Measurements from ENCODE around the gene FZD1.

Gene FZD1

GRCh38 chr7:91250706-91251105 lies 13.5 kb upstream of the FZD1 start:
- Histone ChIP-seq H2BK15ac (ENCODE audit: low read depth, poor library complexity, severe bottlenecking) (no peak overlapping the region), H3K23ac (ENCODE audit: low read length in 2 of 2) (no peak overlapping the region), H3K14ac (ENCODE audit: low read length in 2 of 2) (no peak overlapping the region), H4K8ac (ENCODE audit: low read length) (no peak overlapping the region), H2BK5ac (ENCODE audit: low read depth, low read length, poor library complexity, severe bottlenecking) (no peak overlapping the region), H3K4ac (ENCODE audit: low read depth in 1 of 2, low read length in 2 of 2) (no peak overlapping the region), H2BK12ac (ENCODE audit: low read length in 2 of 2) (no peak overlapping the region), H4K91ac (ENCODE audit: low read length) (no peak overlapping the region), H3K36me3 (ENCODE audit: control insufficient read depth in 1 of 2, insufficient read depth in 2 of 2, low read depth in 1 of 2, low read length in 2 of 2) (no peaks in the 10 kb centered on the region), H2AFZ (ENCODE audit: low read depth, low read length) (no peak overlapping the region), H3K4me1 (ENCODE audit: control insufficient read depth, insufficient read depth, low read depth, low read length) (peaks cover 10% of the 10 kb centered on the region), H3K4me2 (ENCODE audit: low read length, poor library complexity, severe bottlenecking) (no peak overlapping the region), H3K18ac (ENCODE audit: low read depth in 1 of 2, low read length in 2 of 2) (no peak overlapping the region), H3K9me3 (ENCODE audit: control insufficient read depth, low read length) (no peaks in the 10 kb centered on the region), H3K79me1 (replicated peaks; ENCODE audit: low read length, poor library complexity, severe bottlenecking) (no peaks in the 10 kb centered on the region), H2AK5ac (ENCODE audit: low read length, severe bottlenecking) (peak overlapping the region; percentile 9), H3K4me3 (ENCODE audit: insufficient read depth in 1 of 2, low read depth in 1 of 2, low read length in 2 of 2) (no peak overlapping the region), H3K9ac (ENCODE audit: low read length) (no peak overlapping the region), H3K27me3 (ENCODE audit: control insufficient read depth in 1 of 2, insufficient read depth in 1 of 2, low read length in 2 of 2) (no peaks in the 10 kb centered on the region), H2BK120ac (ENCODE audit: low read depth, low read length) (no peak overlapping the region), H3K27ac (ENCODE audit: low read length, poor library complexity, severe bottlenecking) (no peak overlapping the region)
- WGBS, result 90% methylated on average over 4 of the region's 4 CpGs
- DNase-seq, result no peak

- WGBS, result 100% methylated on average over 3 of the region's 3 CpGs
- no peaks in the 10 kb centered on the region for H3K36me3 ChIP-seq (ENCODE audit: control insufficient read depth in 1 of 2, insufficient read depth in 2 of 2, low read depth in 1 of 2, low read length in 2 of 2)
- no peak overlapping the region for H2BK15ac ChIP-seq (ENCODE audit: low read depth, poor library complexity, severe bottlenecking)
- no peak overlapping the region for H4K8ac ChIP-seq (ENCODE audit: low read length)
- H3K27me3 ChIP-seq (ENCODE audit: control insufficient read depth in 1 of 2, insufficient read depth in 1 of 2, low read length in 2 of 2), result no peaks in the 10 kb centered on the region
- no peak overlapping the region for H2BK120ac ChIP-seq (ENCODE audit: low read depth, low read length)
- H4K91ac ChIP-seq (ENCODE audit: low read length), result no peak overlapping the region
- H2AFZ ChIP-seq (ENCODE audit: low read depth, low read length), result no peak overlapping the region
- peaks cover 3% of the 10 kb centered on the region for H3K9me3 ChIP-seq (ENCODE audit: control insufficient read depth, low read length)
- H3K9ac ChIP-seq (ENCODE audit: low read length), result no peak overlapping the region
- no peak overlapping the region for H3K27ac ChIP-seq (ENCODE audit: low read length, poor library complexity, severe bottlenecking)
- no peak overlapping the region for H3K23ac ChIP-seq (ENCODE audit: low read length in 2 of 2)
- H3K4me3 ChIP-seq (ENCODE audit: insufficient read depth in 1 of 2, low read depth in 1 of 2, low read length in 2 of 2), result no peak overlapping the region
- H2BK5ac ChIP-seq (ENCODE audit: low read depth, low read length, poor library complexity, severe bottlenecking), result no peak overlapping the region
- no peaks in the 10 kb centered on the region for H3K79me1 ChIP-seq (replicated peaks; ENCODE audit: low read length, poor library complexity, severe bottlenecking)
- no peak overlapping the region for H3K4ac ChIP-seq (ENCODE audit: low read depth in 1 of 2, low read length in 2 of 2)
- no peak overlapping the region for H3K14ac ChIP-seq (ENCODE audit: low read length in 2 of 2)
- H3K4me1 ChIP-seq (ENCODE audit: control insufficient read depth, insufficient read depth, low read depth, low read length), result peaks cover 8% of the 10 kb centered on the region
- no peak overlapping the region for H2AK5ac ChIP-seq (ENCODE audit: low read length, severe bottlenecking)
- no peak overlapping the region for H2BK12ac ChIP-seq (ENCODE audit: low read length in 2 of 2)
- DNase-seq, result no peak
- H3K4me2 ChIP-seq (ENCODE audit: low read length, poor library complexity, severe bottlenecking), result no peak overlapping the region
- no peak overlapping the region for H3K18ac ChIP-seq (ENCODE audit: low read depth in 1 of 2, low read length in 2 of 2)
Measured at GRCh38 chr7:91251877-91252276, 12.4 kb upstream of the FZD1 start.

DNA sequence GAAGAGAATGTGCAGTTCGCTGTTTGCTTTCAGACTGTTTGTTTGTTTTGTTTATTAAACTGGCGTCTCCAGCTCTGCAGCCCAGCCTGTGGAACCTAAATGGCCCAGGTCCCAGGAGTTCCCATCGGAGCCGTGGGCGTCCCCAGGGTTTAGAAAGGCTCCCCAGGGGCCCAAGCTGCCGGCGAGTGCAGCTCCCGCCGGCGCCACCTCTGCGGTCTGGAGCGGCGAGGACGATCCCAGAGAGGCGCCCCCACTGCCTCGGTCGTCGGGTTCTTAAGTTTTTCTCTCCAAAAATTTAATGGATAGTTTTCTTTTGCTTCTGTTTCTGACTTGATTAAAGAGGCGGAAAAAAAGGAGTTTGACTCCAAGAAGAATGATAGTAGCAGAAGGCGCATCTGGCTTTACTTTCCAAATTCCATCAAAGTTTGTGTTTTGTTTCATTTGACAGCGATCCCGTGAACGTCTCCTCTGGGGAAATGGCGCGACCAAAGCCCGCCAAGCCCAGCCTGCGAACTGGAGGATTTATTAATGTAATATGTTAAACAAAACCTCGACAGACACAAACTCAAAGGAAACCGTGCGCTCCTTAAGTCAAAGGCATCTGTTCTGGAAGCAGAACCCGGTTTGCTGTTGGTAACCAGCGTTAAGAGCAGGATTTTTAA lies 718 bp upstream of the FZD1 start:
- Histone ChIP-seq H4K8ac (ENCODE audit: low read length) (no peak overlapping the region), H2AK5ac (ENCODE audit: low read length, severe bottlenecking) (no peak overlapping the region), H2AFZ (ENCODE audit: low read depth, low read length) (no peak overlapping the region), H4K91ac (ENCODE audit: low read length) (no peak overlapping the region), H3K79me1 (replicated peaks; ENCODE audit: low read length, poor library complexity, severe bottlenecking) (peaks cover 12% of the 10 kb centered on the region), H3K23ac (ENCODE audit: low read length in 2 of 2) (no peak overlapping the region), H3K4me1 (ENCODE audit: control insufficient read depth, insufficient read depth, low read depth, low read length) (peaks cover 21% of the 10 kb centered on the region), H3K9ac (ENCODE audit: low read length) (peak overlapping the region; percentile 90), H3K4ac (ENCODE audit: low read depth in 1 of 2, low read length in 2 of 2) (no peak overlapping the region), H3K9me3 (ENCODE audit: control insufficient read depth, low read length) (no peaks in the 10 kb centered on the region), H3K36me3 (ENCODE audit: control insufficient read depth in 1 of 2, insufficient read depth in 2 of 2, low read depth in 1 of 2, low read length in 2 of 2) (peaks cover 13 to 24% of the 10 kb centered on the region in 2 experiments), H3K4me2 (ENCODE audit: low read length, poor library complexity, severe bottlenecking) (peak overlapping the region; percentile 73), H2BK5ac (ENCODE audit: low read depth, low read length, poor library complexity, severe bottlenecking) (no peak overlapping the region), H2BK15ac (ENCODE audit: low read depth, poor library complexity, severe bottlenecking) (no peak overlapping the region), H3K14ac (ENCODE audit: low read length in 2 of 2) (no peak overlapping the region), H2BK120ac (ENCODE audit: low read depth, low read length) (no peak overlapping the region), H2BK12ac (ENCODE audit: low read length in 2 of 2) (no peak overlapping the region), H3K27me3 (ENCODE audit: control insufficient read depth in 1 of 2, insufficient read depth in 1 of 2, low read length in 2 of 2) (no peaks in the 10 kb centered on the region), H3K4me3 (ENCODE audit: insufficient read depth in 1 of 2, low read depth in 1 of 2, low read length in 2 of 2) (peak overlapping the region; percentile 53 to 93), H3K27ac (ENCODE audit: low read length, poor library complexity, severe bottlenecking) (peak overlapping the region; percentile 64), H3K18ac (ENCODE audit: low read depth in 1 of 2, low read length in 2 of 2) (no peak overlapping the region)
- DNase-seq, result peak; percentile 55
- under 1% methylated on average over 20 of the region's 32 CpGs for WGBS

DNA sequence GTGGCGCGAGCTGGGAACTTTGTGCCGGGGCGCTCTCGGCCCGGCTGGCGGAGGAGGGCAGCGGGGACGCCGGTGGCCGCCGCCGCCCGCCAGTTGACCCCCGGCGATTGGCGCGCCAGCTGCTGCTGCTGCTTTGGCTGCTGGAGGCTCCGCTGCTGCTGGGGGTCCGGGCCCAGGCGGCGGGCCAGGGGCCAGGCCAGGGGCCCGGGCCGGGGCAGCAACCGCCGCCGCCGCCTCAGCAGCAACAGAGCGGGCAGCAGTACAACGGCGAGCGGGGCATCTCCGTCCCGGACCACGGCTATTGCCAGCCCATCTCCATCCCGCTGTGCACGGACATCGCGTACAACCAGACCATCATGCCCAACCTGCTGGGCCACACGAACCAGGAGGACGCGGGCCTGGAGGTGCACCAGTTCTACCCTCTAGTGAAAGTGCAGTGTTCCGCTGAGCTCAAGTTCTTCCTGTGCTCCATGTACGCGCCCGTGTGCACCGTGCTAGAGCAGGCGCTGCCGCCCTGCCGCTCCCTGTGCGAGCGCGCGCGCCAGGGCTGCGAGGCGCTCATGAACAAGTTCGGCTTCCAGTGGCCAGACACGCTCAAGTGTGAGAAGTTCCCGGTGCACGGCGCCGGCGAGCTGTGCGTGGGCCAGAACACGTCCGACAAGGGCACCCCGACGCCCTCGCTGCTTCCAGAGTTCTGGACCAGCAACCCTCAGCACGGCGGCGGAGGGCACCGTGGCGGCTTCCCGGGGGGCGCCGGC lies 870 bp downstream of the FZD1 start:
- Histone ChIP-seq H2BK120ac (ENCODE audit: low read depth, low read length) (peak overlapping the region; percentile 83), H3K79me1 (replicated peaks; ENCODE audit: low read length, poor library complexity, severe bottlenecking) (peaks cover 12% of the 10 kb centered on the region), H4K8ac (ENCODE audit: low read length) (no peak overlapping the region), H2BK15ac (ENCODE audit: low read depth, poor library complexity, severe bottlenecking) (no peak overlapping the region), H4K91ac (ENCODE audit: low read length) (peak overlapping the region; percentile 78), H3K4me3 (ENCODE audit: insufficient read depth in 1 of 2, low read depth in 1 of 2, low read length in 2 of 2) (peak overlapping the region; percentile 73 to 93), H3K9me3 (ENCODE audit: control insufficient read depth, low read length) (no peaks in the 10 kb centered on the region), H3K23ac (ENCODE audit: low read length in 2 of 2) (peak overlapping the region in 1 of 2 experiments; percentile 67), H2BK12ac (ENCODE audit: low read length in 2 of 2) (peak overlapping the region in 1 of 2 experiments; percentile 88), H2AFZ (ENCODE audit: low read depth, low read length) (peak overlapping the region; percentile 66), H3K18ac (ENCODE audit: low read depth in 1 of 2, low read length in 2 of 2) (peak overlapping the region; percentile 72 to 79), H3K4ac (ENCODE audit: low read depth in 1 of 2, low read length in 2 of 2) (no peak overlapping the region), H3K9ac (ENCODE audit: low read length) (peak overlapping the region; percentile 85), H3K27ac (ENCODE audit: low read length, poor library complexity, severe bottlenecking) (peak overlapping the region; percentile 66), H2AK5ac (ENCODE audit: low read length, severe bottlenecking) (no peak overlapping the region), H3K14ac (ENCODE audit: low read length in 2 of 2) (peak overlapping the region in 1 of 2 experiments; percentile 44), H2BK5ac (ENCODE audit: low read depth, low read length, poor library complexity, severe bottlenecking) (peak overlapping the region; percentile 92), H3K4me1 (ENCODE audit: control insufficient read depth, insufficient read depth, low read depth, low read length) (peaks cover 21% of the 10 kb centered on the region), H3K36me3 (ENCODE audit: control insufficient read depth in 1 of 2, insufficient read depth in 2 of 2, low read depth in 1 of 2, low read length in 2 of 2) (peaks cover 13 to 31% of the 10 kb centered on the region in 2 experiments), H3K27me3 (ENCODE audit: control insufficient read depth in 1 of 2, insufficient read depth in 1 of 2, low read length in 2 of 2) (no peaks in the 10 kb centered on the region), H3K4me2 (ENCODE audit: low read length, poor library complexity, severe bottlenecking) (peak overlapping the region; percentile 74)
- peak; percentile 79 for DNase-seq
- under 1% methylated on average over 68 of the region's 78 CpGs for WGBS

Data from mesenchymal stem cell (in vitro differentiated cells and primary cell).